Measurements from ENCODE around the gene SEMA4C. TPM values are rescaled to one million over a fixed set of nuclear protein-coding genes. Genes with fewer than 3 reads are reported as not detected.

The SEMA4C gene
- total RNA-seq, 2 experiments from 2014 or later, result 55.8 to 56.8 TPM

GRCh38 chr2:96882230-96882629 is 12.3 kb upstream of the SEMA4C start:
- DNase-seq (no peak), ATAC-seq (ENCODE audit: poor library complexity) (no peak)
- Histone ChIP-seq H3K4me1 (ENCODE audit: insufficient read depth, low read length) (no peaks in the 10 kb centered on the region), H3K27me3 (ENCODE audit: control insufficient read depth in 1 of 2, insufficient read depth in 2 of 2, low read length in 2 of 2) (no peaks in the 10 kb centered on the region), H3K4me3 (ENCODE audit: low read length) (no peak overlapping the region), H3K36me3 (ENCODE audit: insufficient read depth, low read length) (no peaks in the 10 kb centered on the region), H3K9me3 (ENCODE audit: control insufficient read depth in 1 of 2, insufficient read depth in 1 of 2, low read length in 2 of 2) (no peaks in the 10 kb centered on the region), H3K27ac (ENCODE audit: low read depth in 1 of 2, low read length in 2 of 2) (no peak overlapping the region)
- Mint-ChIP-seq H3K27me3 (no peaks in the 10 kb centered on the region), H3K4me3 (no peak overlapping the region), H3K9me3 (no peaks in the 10 kb centered on the region), H3K4me1 (ENCODE audit: low read depth) (peaks cover 5% of the 10 kb centered on the region), H3K36me3 (ENCODE audit: low read depth) (no peaks in the 10 kb centered on the region), H3K27ac (no peak overlapping the region)
- ChIA-PET CTCF (no interaction called here), POLR2A (interaction anchor here (1.5 kb wide), 1 partner anchor 10 kb away, joined by 4 read pairs; no protein-coding TSS in a partner anchor)
- TF ChIP-seq CTCF (IDR thresholded peaks at IDR 0.05), result no peak
- intact Hi-C loops (cut with DNase I, micrococcal nuclease), result no loop called here

- ATAC-seq (ENCODE audit: poor library complexity), result no peak
- Mint-ChIP-seq H3K9me3 (no peaks in the 10 kb centered on the region), H3K36me3 (ENCODE audit: low read depth) (no peaks in the 10 kb centered on the region), H3K4me3 (no peak overlapping the region), H3K4me1 (ENCODE audit: low read depth) (peaks cover 4% of the 10 kb centered on the region), H3K27me3 (no peaks in the 10 kb centered on the region), H3K27ac (no peak overlapping the region)
- H3K27me3 ChIP-seq (ENCODE audit: control insufficient read depth in 1 of 2, insufficient read depth in 2 of 2, low read length in 2 of 2), result no peaks in the 10 kb centered on the region
- no peak for DNase-seq
- no peaks in the 10 kb centered on the region for H3K4me1 ChIP-seq (ENCODE audit: insufficient read depth, low read length)
- intact Hi-C loops (cut with DNase I, micrococcal nuclease), result no loop called here
- no peaks in the 10 kb centered on the region for H3K36me3 ChIP-seq (ENCODE audit: insufficient read depth, low read length)
- ChIA-PET CTCF (no interaction called here), POLR2A (interaction anchor here (1.5 kb wide), 1 partner anchor 10 kb away, joined by 4 read pairs; no protein-coding TSS in a partner anchor)
- H3K27ac ChIP-seq (ENCODE audit: low read depth in 1 of 2, low read length in 2 of 2), result no peak overlapping the region
- no peak overlapping the region for H3K4me3 ChIP-seq (ENCODE audit: low read length)
- no peak for TF ChIP-seq CTCF (IDR thresholded peaks at IDR 0.05)
- no peaks in the 10 kb centered on the region for H3K9me3 ChIP-seq (ENCODE audit: control insufficient read depth in 1 of 2, insufficient read depth in 1 of 2, low read length in 2 of 2)
Measured at GRCh38 chr2:96881349-96882195, 11.7 kb upstream of the SEMA4C start.

- no peak overlapping the region for H3K27ac Mint-ChIP-seq
Measured at GRCh38 chr2:96880891-96881273, 11.0 kb upstream of the SEMA4C start.

More at GRCh38 chr2:96880891-96881273, 11.0 kb upstream of the SEMA4C start:
- Mint-ChIP-seq H3K4me3 (no peak overlapping the region), H3K27me3 (no peaks in the 10 kb centered on the region), H3K36me3 (ENCODE audit: low read depth) (no peaks in the 10 kb centered on the region), H3K4me1 (ENCODE audit: low read depth) (peaks cover 1% of the 10 kb centered on the region), H3K9me3 (no peaks in the 10 kb centered on the region)
- no peak for DNase-seq
- CTCF ChIA-PET, result no interaction called here
- no peaks in the 10 kb centered on the region for H3K36me3 ChIP-seq (ENCODE audit: insufficient read depth, low read length)
- POLR2A ChIA-PET, result interaction anchor here (1.5 kb wide), 1 partner anchor 11 kb away, joined by 4 read pairs; no protein-coding TSS in a partner anchor
- no peaks in the 10 kb centered on the region for H3K27me3 ChIP-seq (ENCODE audit: control insufficient read depth in 1 of 2, insufficient read depth in 2 of 2, low read length in 2 of 2)
- no peaks in the 10 kb centered on the region for H3K4me1 ChIP-seq (ENCODE audit: insufficient read depth, low read length)
- no peaks in the 10 kb centered on the region for H3K9me3 ChIP-seq (ENCODE audit: control insufficient read depth in 1 of 2, insufficient read depth in 1 of 2, low read length in 2 of 2)
- H3K27ac ChIP-seq (ENCODE audit: low read depth in 1 of 2, low read length in 2 of 2), result no peak overlapping the region
- no peak overlapping the region for H3K4me3 ChIP-seq (ENCODE audit: low read length)
- intact Hi-C loops (cut with DNase I, micrococcal nuclease), result no loop called here
- no peak for ATAC-seq (ENCODE audit: poor library complexity)
- no peak for TF ChIP-seq CTCF (IDR thresholded peaks at IDR 0.05)

Measured in CD4-positive, alpha-beta T cell (primary cell).